Measurements from ENCODE around the gene SART3.

DNA sequence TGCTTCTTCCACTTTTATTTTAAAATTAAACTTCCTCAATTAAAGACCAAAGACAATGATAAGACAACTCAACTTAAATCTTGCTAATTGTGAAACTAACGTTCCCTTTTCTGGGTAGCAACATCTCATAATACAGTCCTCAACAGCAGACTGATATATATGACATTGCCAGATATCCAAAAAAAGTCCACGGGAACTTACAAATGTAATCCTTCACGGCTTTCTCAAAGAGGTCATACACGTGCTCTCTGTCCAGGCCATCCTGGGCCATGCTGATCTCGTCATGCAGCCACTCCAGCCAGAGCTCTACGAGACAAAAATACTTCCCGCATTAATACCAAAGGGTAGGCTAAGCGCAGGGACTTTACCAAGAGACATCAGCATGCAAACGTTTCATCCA lies 13.3 kb downstream of the SART3 start:
- TF ChIP-seq, protein P1, sequence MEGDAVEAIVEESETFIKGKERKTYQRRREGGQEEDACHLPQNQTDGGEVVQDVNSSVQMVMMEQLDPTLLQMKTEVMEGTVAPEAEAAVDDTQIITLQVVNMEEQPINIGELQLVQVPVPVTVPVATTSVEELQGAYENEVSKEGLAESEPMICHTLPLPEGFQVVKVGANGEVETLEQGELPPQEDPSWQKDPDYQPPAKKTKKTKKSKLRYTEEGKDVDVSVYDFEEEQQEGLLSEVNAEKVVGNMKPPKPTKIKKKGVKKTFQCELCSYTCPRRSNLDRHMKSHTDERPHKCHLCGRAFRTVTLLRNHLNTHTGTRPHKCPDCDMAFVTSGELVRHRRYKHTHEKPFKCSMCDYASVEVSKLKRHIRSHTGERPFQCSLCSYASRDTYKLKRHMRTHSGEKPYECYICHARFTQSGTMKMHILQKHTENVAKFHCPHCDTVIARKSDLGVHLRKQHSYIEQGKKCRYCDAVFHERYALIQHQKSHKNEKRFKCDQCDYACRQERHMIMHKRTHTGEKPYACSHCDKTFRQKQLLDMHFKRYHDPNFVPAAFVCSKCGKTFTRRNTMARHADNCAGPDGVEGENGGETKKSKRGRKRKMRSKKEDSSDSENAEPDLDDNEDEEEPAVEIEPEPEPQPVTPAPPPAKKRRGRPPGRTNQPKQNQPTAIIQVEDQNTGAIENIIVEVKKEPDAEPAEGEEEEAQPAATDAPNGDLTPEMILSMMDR (IDR thresholded peaks at IDR 0.05): no peak
- no peak for TF ChIP-seq POLR2AphosphoS5 (IDR thresholded peaks at IDR 0.05)

Measured in gastroesophageal sphincter (tissue), 3 donors.